ENCODE measurements around the gene DPYSL3.

- TF ChIP-seq JUND (IDR thresholded peaks at IDR 0.05) (no peak), REST (IDR thresholded peaks at IDR 0.05; ENCODE audit: low read depth, low read length) (no peak), EP300 (IDR thresholded peaks at IDR 0.05; ENCODE audit: borderline replicate concordance in 1 of 2, low read depth in 1 of 2, low read length in 1 of 2) (no peak), CTCF (IDR thresholded peaks at IDR 0.05) (no peak), RFX5 (IDR thresholded peaks at IDR 0.05; ENCODE audit: low read length) (no peak), EZH2phosphoT487 (IDR thresholded peaks at IDR 0.05; ENCODE audit: borderline replicate concordance, low read depth) (no peak), CHD2 (IDR thresholded peaks at IDR 0.05; ENCODE audit: low read length, partially characterized antibody) (no peak), USF1 (IDR thresholded peaks at IDR 0.05; ENCODE audit: borderline replicate concordance, low read depth) (no peak), USF2 (IDR thresholded peaks at IDR 0.05; ENCODE audit: borderline replicate concordance, low read depth, low read length) (no peak), MXI1 (IDR thresholded peaks at IDR 0.05; ENCODE audit: low read depth, low read length) (no peak)
These were observed 28.4 kb upstream of the DPYSL3 start for GRCh38 chr5:147538236-147538635.

Data from SK-N-SH (cell line).